ENCODE data around the gene PTPRM. TPM values are rescaled to one million over a fixed set of nuclear protein-coding genes. Genes with fewer than 3 reads are reported as not detected.

The PTPRM gene
- total RNA-seq, 1 experiment from 2014 or later, result 37.3 TPM

GRCh38 chr18:8359481-8359880 lies 792.4 kb downstream of the PTPRM start:
- no peak for DNase-seq (ENCODE audit: low spot score)

DNA sequence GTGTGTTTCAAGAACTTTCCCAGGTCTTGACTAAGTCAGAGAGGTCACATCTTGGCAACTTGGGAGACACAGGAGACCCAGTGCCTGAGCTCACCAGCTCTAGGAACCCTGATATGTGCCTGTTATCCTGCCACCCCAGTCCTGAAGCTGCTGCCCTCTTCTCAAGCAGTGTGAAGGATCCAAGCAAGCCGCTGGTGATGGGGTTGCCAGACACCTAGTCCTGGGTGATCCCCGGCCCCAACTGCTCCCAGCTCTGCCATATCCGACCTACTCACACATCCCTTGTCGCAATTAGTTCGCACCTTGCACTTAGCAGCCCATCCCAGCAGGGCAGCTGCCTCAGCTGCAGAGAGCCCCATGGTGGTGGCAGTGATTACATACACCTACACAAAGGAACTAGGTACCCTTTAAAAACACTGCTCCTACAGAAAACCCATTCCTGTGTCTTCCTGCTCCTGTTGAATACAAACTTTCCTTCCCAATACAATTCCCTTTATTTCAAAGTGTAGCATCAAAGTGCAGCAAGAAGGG lies 794.9 kb downstream of the PTPRM start:
- no peak for DNase-seq (ENCODE audit: low spot score)

GRCh38 chr18:8362863-8363262 lies 795.7 kb downstream of the PTPRM start:
- DNase-seq (ENCODE audit: low spot score), result no peak

GRCh38 chr18:8364385-8364784 lies 797.3 kb downstream of the PTPRM start:
- DNase-seq (ENCODE audit: low spot score), result no peak

DNA sequence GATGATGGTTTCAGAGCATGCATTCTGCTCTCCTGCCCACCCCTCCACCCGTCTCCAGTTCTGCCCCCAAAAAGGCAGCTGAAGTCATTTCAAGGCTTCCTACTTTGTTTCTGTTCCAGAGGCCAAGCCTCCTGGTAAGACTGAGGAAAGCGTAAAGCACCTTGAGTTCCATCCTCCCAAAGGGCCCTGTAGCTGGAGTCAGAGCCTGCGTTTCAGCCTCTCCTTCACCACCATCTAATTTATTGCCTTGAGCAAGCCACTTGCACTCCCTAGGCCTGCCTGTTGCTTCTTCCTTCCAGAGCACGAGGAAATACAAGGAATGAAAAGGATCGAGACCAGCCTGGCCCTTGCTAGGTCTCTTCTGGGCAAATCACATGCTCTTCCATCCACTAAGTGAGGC lies 797.9 kb downstream of the PTPRM start:
- no peak for DNase-seq (ENCODE audit: low spot score)

DNA sequence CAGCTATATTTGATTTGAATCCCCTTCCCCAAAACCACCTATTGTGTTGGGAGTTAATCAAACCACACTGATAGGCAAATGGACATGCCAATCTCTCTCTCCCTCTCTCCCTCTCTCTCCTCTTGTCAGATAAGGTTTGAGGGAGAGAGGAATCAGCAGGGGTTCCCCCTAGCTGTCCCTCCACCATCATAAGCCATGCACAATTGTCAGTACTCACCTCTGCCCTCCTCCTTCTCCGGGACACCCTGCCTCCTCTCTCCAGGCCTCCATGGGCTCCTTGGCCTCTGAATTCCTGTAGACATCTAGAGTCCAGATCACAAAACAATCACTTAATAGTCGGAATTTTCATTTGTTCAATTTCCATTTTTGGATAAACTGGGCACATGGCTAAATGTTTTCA lies 798.4 kb downstream of the PTPRM start:
- no peak for DNase-seq (ENCODE audit: low spot score)

DNA sequence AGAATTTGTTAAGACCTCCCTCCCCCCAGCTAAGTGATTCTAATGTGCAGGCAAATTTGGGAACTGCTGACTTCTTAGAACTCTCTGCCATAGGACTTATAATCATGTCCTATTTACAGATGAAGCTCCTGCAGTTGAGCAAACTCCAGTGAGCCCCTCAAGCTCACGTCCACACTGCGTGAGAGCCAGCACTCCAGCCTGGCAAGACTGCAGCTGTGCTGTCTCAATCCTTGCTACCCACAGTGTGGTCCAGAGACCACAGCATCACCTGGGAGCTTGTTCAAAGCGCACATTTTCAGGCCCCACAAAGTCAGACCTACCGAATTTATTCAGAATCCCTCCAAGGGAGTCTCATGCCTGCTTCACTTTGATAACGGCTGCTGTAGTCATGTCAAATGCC lies 799.0 kb downstream of the PTPRM start:
- DNase-seq (ENCODE audit: low spot score), result no peak

DNA sequence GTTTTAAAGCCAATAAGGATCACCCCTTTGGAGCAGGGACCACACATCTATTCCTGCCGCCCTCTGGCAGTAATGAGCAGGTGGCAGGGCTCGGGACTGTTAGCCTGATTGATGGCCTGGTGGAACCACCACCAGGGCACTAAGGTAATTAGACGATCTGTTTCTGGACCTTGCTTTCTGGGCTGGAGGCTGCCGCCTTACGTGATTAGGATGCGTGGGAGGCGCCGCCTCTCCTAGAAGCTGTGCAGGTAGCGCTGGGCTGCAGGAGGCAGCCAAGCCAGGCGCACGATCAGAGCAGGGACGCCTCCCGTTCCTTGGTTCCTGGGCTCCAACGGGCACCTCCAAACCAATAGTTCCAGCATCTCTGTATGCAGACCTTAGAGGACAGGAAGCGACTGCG lies 799.5 kb downstream of the PTPRM start:
- DNase-seq (ENCODE audit: low spot score), result no peak

- no peak for DNase-seq (ENCODE audit: low spot score)
These were observed 800.3 kb downstream of the PTPRM start for GRCh38 chr18:8367217-8367988.

DNA sequence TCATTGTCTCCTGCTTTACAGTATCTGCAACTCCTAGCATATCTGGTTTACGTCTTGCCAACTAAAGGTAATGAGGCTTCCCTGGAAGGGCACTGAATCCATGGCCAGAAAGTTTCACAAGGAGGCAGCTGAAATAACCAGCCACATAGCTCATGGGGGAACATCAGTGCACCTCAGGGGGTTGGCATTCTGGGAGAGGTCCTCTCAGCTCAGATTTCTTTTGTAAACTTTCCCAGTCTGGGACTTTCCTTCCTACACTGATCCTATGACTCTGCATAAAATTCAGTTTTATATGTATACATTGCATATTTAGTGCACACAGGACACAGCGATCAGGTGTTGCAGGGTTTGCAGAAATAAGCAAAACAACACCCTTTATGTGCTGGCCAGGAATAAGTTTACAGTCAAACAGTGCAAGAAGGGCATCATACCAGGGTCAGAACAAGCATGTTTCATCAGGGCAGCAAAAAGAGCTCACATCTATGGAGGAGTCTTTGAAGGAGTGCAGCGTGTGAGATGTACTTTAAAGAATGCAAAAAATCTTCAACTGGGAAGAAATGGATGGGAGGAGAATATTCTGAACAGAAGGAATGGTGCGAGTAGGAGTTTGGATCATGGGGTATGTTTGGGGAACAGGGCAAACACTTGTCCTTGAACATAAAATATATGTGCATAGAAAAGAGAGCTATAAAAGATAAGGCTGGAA lies 801.5 kb downstream of the PTPRM start:
- no peak for DNase-seq (ENCODE audit: low spot score)

DNA sequence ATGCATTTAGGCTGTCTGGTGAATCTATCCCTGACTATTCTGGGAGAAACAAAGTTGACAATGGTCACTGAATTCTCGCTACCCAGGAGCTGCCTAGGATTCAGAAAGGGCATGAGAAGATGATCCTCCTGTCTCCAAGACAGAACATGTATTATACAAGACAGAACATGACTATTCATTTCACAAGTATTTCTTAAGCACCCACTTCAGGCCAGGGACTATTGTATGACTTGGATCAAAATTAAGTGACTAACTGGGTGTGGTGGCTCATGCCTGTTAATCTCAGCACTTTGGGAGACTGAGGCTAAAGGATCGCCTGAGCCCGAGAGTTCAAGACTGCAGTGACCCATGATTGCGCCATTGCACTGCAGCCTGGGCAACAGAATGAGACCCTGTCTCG lies 806.4 kb downstream of the PTPRM start:
- no peak for DNase-seq (ENCODE audit: low spot score)

DNA sequence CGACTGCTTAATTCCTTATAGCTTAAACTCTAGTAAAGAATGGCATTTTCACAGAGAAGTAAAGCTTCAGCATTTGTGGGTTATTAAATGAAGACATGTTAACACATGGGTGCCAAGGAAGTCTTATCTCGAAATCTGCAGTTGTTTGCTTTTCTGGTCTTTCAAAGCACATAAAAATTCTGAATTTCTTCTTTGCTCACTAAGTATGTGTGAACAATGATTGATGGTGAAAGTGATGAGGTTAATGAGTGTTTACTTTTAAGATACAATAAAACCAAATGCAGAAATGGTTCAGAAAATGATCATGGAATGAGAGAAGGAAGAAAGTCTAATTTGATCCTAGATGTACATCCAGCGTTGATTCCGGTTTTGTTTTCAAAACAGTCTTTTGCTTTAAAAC lies 807.6 kb downstream of the PTPRM start:
- no peak for DNase-seq (ENCODE audit: low spot score)

DNA sequence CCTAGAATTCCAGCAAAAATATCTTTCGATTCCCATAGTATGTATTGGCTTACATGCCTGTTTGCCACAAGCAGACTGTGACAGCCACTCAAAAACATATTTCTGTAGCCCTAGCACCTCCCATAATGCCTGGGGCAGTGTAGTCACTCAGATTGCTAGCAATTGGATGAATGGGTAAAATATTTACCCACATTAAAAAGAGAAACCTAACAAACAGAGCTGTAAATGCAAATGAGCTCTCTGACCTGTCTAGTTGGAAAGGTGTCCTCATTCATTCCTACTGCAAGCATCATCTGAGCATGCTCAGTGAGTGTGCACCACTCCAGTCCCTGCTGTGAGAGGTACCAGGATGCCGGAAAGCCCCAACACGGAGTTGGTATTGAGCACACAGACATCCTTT lies 808.1 kb downstream of the PTPRM start:
- DNase-seq (ENCODE audit: low spot score), result no peak

- DNase-seq (ENCODE audit: low spot score), result no peak
These were observed 809.0 kb downstream of the PTPRM start for GRCh38 chr18:8376113-8376512.

- DNase-seq (ENCODE audit: low spot score), result no peak
These were observed 812.2 kb downstream of the PTPRM start for GRCh38 chr18:8379187-8379941.

DNA sequence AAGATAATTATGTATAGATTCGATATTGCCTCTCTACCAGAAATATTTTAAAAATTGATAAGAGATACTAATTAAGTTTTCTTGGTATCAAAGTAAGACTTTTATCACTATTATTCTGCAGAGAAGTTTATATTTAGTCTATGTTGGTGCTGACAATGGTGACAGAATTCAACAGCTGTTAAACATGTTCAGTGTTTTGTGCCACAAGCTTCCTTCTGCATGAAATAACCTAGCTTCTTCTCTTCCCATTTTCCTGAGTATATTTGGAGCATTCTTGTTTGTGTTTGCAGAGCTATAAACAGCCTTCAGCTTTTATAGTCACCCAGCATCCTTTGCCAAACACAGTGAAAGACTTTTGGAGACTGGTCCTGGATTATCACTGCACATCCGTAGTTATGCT lies 812.9 kb downstream of the PTPRM start:
- no peak for DNase-seq (ENCODE audit: low spot score)

DNA sequence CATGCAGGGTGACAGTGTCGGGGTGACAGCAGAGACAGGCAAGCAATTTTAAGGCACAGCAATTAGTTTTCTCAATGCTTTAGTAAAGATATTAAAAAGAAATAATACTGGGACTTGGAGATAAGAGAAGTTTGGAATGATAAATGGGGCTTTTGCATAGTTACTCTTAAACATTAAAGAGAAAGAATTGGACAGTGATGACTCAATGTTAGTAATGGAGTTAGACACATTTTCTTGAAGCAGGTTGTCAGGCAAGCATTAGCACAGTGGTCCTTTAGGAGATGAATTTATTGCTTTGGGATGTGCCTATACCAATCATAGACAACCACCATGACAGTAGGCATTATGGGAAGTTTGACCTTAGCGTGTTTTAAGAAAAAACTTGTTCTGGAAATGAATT lies 813.8 kb downstream of the PTPRM start:
- DNase-seq (ENCODE audit: low spot score), result no peak

DNA sequence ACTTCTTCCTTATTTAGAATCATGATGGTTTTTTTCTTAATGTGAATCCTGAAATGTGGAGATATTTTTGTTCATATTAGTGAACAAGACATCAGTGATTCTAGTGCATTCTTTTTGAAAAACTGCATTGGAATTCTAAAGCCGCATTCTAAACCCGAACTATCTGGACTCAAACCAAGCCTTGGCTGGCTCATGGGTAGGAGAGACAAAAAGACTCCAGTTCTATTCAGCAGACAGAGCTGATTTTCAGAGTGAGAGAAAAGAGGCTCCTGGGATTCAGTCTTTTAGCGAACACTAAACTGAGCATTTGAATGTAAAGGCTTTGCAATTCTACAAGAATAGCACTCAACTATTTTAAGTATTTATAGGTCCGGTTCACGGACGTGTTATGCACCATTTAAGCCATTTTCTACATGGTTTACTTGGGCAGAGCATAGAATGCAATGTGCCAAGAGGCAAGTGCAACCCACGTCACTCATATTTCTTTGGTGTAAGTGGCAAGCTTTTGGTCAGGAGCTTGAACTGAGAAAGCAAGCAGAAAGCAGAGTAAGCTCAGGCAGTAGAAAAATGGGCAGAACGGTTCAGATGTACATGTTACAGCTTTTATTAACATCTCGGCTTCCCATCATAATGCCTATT lies 814.8 kb downstream of the PTPRM start:
- DNase-seq (ENCODE audit: low spot score), result no peak

GRCh38 chr18:8385400-8385799 lies 818.3 kb downstream of the PTPRM start:
- no peak for DNase-seq (ENCODE audit: low spot score)

GRCh38 chr18:8386669-8387380 lies 819.7 kb downstream of the PTPRM start:
- DNase-seq (ENCODE audit: low spot score), result no peak

Measured in H4 (cell line).